Measurements from ENCODE around the gene ZFP90. TPM values are rescaled to one million over a fixed set of nuclear protein-coding genes. Genes with fewer than 3 reads are reported as not detected.
A peak's percentile ranks its signal among the peaks of the same experiment; 100 is the strongest.

The ZFP90 gene
- total RNA-seq, 1 donor from 2014 or later: 11.8 TPM

GRCh38 chr16:68528686-68529379 lies 10.3 kb upstream of the ZFP90 start:
- intact Hi-C loops (cut with DNase I): loop anchor here (2.0 kb wide), 1 partner anchor 596 kb away; no protein-coding TSS in a partner anchor
- Histone ChIP-seq H3K4me1 (peaks cover 3 to 12% of the 10 kb centered on the region in 2 donors), H3K4me3 (peak overlapping the region in 1 of 2 donors; percentile 73), H3K27me3 (no peaks in the 10 kb centered on the region), H3K36me3 (no peaks in the 10 kb centered on the region), H3K9me3 (no peaks in the 10 kb centered on the region), H3K27ac (no peak overlapping the region)
- peak; percentile 33 to 88 for DNase-seq (ENCODE audit: low spot score in 2 of 2)
- TF ChIP-seq, protein P1, sequence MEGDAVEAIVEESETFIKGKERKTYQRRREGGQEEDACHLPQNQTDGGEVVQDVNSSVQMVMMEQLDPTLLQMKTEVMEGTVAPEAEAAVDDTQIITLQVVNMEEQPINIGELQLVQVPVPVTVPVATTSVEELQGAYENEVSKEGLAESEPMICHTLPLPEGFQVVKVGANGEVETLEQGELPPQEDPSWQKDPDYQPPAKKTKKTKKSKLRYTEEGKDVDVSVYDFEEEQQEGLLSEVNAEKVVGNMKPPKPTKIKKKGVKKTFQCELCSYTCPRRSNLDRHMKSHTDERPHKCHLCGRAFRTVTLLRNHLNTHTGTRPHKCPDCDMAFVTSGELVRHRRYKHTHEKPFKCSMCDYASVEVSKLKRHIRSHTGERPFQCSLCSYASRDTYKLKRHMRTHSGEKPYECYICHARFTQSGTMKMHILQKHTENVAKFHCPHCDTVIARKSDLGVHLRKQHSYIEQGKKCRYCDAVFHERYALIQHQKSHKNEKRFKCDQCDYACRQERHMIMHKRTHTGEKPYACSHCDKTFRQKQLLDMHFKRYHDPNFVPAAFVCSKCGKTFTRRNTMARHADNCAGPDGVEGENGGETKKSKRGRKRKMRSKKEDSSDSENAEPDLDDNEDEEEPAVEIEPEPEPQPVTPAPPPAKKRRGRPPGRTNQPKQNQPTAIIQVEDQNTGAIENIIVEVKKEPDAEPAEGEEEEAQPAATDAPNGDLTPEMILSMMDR (IDR thresholded peaks at IDR 0.05): peak; percentile 88 to 91 (median 90)

GRCh38 chr16:68529608-68529930 lies 9.5 kb upstream of the ZFP90 start:
- intact Hi-C loops (cut with DNase I): loop anchor here (2.0 kb wide), 1 partner anchor 595 kb away; no protein-coding TSS in a partner anchor
- Histone ChIP-seq H3K9me3 (no peaks in the 10 kb centered on the region), H3K4me3 (peak overlapping the region; percentile 73 to 85), H3K27me3 (no peaks in the 10 kb centered on the region), H3K27ac (no peak overlapping the region), H3K36me3 (no peaks in the 10 kb centered on the region), H3K4me1 (peaks cover 3 to 12% of the 10 kb centered on the region in 2 donors)
- DNase-seq (ENCODE audit: low spot score in 2 of 2): no peak
- TF ChIP-seq, protein P1 (IDR thresholded peaks at IDR 0.05): no peak

DNA sequence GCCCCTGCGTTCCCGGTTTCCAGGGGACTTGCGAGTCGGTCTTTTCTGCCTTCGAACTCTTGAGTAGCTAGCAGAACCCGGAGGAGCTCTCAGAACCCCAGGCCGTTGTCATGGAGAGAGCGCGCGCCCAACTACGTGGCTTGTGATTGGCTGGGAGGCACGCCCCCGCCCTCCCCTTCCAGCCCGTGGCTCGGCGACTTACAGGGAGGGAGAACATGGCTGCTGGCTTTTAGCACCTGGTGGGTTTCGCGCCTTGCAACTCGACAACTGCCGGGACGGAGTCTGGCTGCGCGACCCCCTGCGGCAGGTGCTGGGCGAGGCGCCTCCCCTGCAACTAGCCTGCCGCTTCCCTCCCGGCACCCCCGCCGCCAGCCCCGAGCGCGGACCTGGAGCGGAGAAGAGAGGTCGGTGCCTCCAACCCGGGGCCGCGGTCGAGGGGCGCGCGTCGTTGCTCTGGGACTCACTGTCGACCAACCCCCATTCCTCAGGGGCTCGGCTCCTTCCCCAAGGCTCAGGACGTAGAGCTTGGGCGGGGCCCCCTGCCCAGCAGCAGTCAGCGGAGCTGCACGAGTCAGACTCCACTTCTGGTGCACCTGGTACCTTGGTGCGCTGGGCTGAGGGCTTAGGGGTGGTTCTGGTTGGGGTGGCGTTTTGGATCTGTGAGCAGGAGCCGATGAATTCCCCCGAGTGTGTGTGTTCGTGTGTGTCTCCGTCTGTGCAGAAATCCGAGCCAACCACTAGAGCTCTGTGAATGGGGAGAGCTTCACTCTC lies 9.0 kb upstream of the ZFP90 start:
- Histone ChIP-seq H3K36me3 (no peaks in the 10 kb centered on the region), H3K4me1 (peaks cover 3 to 12% of the 10 kb centered on the region in 2 donors), H3K9me3 (no peaks in the 10 kb centered on the region), H3K4me3 (peak overlapping the region; percentile 73 to 85), H3K27me3 (no peaks in the 10 kb centered on the region), H3K27ac (no peak overlapping the region)
- intact Hi-C loops (cut with DNase I): loop anchor here (2.0 to 10.0 kb wide), 3 partner anchors 313 to 785 kb away; partner anchors contain the start of genes TANGO6 and VPS4A
- TF ChIP-seq, protein P1 (IDR thresholded peaks at IDR 0.05): no peak
- DNase-seq (ENCODE audit: low spot score in 2 of 2): peak; percentile 43 to 93

GRCh38 chr16:68533937-68534336 lies 5.2 kb upstream of the ZFP90 start:
- Histone ChIP-seq H3K4me3 (no peak overlapping the region), H3K9me3 (no peaks in the 10 kb centered on the region), H3K36me3 (no peaks in the 10 kb centered on the region), H3K27ac (no peak overlapping the region), H3K27me3 (no peaks in the 10 kb centered on the region), H3K4me1 (peaks cover 3 to 10% of the 10 kb centered on the region in 2 donors)
- intact Hi-C loops (cut with DNase I): loop anchor here (10.0 kb wide), 1 partner anchor 781 kb away; the partner anchor contains the start of gene VPS4A
- TF ChIP-seq, protein P1 (IDR thresholded peaks at IDR 0.05): no peak
- no peak for DNase-seq (ENCODE audit: low spot score in 2 of 2)

DNA sequence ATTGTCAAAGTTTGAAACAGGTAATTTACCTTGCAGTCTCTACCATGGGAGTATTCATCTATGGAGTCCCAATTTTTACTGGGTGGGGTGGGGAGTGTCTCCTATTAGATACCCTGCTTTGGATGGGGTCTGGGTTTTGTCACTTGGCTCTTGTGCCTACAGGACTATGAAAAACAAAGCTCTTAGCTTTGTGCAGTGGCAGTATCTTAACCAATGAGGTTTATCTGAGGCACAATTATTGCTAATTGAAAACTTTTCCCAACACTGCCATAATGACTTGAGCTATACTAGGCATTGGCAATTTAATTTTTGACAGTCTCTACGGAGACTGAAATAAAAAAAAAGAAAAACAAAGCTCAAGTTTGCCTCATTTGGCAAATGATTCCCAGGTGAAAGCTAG lies 3.8 kb upstream of the ZFP90 start:
- no peaks in the 10 kb centered on the region for H3K36me3 ChIP-seq
- H3K27me3 ChIP-seq: no peaks in the 10 kb centered on the region
- TF ChIP-seq, protein P1 (IDR thresholded peaks at IDR 0.05): no peak
- H3K4me3 ChIP-seq: no peak overlapping the region
- no peak for DNase-seq (ENCODE audit: low spot score in 2 of 2)
- intact Hi-C loops (cut with DNase I): loop anchor here (10.0 kb wide), 1 partner anchor 779 kb away; the partner anchor contains the start of gene VPS4A
- no peak overlapping the region for H3K27ac ChIP-seq
- H3K4me1 ChIP-seq: peaks cover 0 to 9% of the 10 kb centered on the region in 2 donors
- no peaks in the 10 kb centered on the region for H3K9me3 ChIP-seq
